Astrocyte of the cerebellum (primary cell): ENCODE results near the gene SAE1.

Experiments used
- DNase-seq: peaks from one replicate; pipeline ENCODE4 v3.0.0-alpha.2; 2011; ENCODE audit warnings: low read depth
- H3K4me3 ChIP-seq: 2 replicates; pipeline ENCODE4 v1.5.1; 2011; ENCODE audit warnings: mild to moderate bottlenecking, low read depth, low read length, moderate library complexity
- in situ Hi-C: cut with HindIII; loops from 2 replicates; pipeline ENCODE4 v1.10.0; 2017; ENCODE audit warnings: low sequenced_read_pairs
- TF ChIP-seq, protein P1 (sequence below): IDR thresholded peaks from 2 replicates; pipeline ENCODE4 v1.5.1; 2012; ENCODE audit warnings: low read length, low read depth, moderate library complexity, mild to moderate bottlenecking; ENCODE audit errors: missing control alignments

SAE1 gene

DNA sequence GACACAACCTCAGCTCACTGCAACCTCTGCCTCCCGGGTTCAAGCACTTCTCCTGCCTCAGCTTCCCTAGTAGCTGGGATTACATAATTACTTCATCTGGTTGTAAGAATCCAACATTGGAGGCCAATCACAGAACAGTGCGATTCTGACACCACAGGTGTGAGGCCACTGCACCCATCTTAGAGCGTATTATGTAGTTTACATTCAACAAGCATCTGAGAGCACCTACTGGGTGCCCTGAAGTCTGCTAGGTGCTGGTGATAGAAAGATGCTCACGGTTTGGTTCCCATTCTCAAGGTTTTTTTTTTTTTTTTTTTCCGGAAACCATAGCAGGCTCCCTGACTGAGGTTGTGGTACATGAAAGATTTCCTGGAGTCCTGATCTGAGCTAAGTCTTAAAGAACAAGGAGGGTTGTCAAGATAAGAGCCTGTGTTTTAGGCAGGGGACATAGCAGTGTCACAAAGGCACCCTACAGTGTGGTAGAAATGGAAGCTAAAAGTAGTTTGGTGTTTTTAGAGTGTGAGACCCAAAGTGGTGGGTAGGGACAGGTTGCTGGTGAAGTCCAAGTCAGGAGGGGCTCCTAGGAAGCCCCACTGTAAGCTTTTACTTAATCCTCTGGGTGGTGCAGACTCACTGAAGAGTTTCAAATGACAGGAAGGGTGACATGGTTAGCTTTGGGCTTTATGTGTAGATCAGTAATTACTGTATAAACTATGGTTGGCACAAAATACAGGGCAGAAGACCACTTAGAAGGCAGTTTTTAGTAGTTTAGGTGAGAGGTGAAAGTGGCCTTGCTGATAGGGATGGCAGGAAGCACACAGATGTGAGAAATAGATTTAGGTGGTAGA, 15.2 kb downstream of the SAE1 start:
- no peak overlapping the region for H3K4me3 ChIP-seq
- TF ChIP-seq, protein P1, sequence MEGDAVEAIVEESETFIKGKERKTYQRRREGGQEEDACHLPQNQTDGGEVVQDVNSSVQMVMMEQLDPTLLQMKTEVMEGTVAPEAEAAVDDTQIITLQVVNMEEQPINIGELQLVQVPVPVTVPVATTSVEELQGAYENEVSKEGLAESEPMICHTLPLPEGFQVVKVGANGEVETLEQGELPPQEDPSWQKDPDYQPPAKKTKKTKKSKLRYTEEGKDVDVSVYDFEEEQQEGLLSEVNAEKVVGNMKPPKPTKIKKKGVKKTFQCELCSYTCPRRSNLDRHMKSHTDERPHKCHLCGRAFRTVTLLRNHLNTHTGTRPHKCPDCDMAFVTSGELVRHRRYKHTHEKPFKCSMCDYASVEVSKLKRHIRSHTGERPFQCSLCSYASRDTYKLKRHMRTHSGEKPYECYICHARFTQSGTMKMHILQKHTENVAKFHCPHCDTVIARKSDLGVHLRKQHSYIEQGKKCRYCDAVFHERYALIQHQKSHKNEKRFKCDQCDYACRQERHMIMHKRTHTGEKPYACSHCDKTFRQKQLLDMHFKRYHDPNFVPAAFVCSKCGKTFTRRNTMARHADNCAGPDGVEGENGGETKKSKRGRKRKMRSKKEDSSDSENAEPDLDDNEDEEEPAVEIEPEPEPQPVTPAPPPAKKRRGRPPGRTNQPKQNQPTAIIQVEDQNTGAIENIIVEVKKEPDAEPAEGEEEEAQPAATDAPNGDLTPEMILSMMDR, result no peak
- in situ Hi-C loops, result no loop called here
- DNase-seq, result no peak

DNA sequence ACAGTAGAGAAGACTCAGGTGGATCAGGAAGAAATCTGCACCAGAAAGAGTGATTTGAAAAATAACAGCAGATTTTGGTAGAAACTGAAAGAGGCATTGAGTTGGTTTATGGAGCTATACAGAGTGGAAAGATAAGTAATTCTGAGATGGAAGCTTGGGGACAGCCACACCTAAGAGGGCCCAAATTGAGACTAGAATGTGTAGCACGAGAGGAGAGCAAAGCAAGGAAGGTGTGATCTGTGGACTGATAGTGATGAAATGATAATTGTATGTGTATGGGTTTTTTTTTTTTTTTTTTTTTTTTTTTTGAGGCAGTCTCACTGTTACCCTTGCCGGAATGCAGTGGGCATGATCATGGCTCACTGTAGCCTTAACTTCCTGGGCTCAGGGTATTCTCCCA, 16.3 kb downstream of the SAE1 start:
- DNase-seq, result no peak
- TF ChIP-seq, protein P1, result no peak
- in situ Hi-C loops, result no loop called here
- no peak overlapping the region for H3K4me3 ChIP-seq

DNA sequence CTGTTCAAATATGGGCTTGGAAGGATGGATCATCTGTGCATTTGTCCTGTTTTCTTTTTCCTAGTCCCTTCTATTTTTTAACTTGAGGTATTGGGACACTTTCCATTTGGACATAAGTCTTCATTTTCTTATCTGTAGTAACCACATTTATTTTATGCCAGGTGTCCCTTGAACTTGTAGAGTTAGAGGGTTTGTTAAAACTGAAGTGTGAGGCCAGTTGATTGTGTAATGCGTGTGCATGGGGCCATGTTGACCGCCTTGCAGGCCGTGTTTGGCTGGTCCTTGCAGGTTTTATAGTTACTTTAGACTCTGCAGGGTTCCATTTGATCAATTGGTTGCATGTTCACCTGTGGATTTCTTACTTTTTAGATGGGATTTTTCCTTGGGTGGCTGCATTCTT, 21.0 kb downstream of the SAE1 start:
- in situ Hi-C loops, result no loop called here
- H3K4me3 ChIP-seq, result no peak overlapping the region
- no peak for DNase-seq
- TF ChIP-seq, protein P1, result no peak

DNA sequence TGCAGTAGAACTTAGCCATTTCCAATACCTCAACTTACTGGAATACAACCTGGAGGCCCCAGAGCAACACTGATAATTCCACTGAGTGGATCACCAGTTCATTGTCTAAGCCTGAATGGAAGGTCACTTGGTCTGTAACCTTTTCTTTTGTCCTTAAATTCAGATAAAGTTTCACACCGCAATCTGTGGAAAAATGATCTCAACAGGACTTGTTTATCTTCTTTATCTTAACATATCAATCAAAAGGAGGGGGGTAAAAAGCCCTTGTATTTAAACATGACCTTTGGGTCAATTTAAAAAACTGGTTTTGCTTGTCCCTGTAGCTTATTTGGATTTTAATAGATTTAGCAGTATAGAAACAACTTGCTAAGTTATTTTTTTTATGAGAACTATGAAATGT, 21.6 kb downstream of the SAE1 start:
- TF ChIP-seq, protein P1, result no peak
- in situ Hi-C loops, result no loop called here
- DNase-seq, result no peak
- H3K4me3 ChIP-seq, result no peak overlapping the region

DNA sequence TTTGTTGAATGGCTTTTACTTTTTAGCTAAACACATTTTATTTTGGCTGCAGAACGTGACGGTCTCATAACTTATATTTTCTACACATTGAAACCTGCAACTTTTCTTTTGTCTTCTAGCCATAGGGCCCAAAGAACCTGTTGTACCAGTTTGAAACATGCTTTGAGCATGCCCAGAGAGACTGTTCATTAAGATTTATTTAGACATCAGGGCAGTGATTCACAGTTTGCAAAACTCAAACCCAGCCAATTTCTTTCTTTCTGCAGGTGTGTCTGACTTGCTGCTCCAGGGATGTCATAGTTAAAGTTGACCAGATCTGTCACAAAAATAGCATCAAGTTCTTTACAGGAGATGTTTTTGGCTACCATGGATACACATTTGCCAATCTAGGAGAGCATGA, 22.0 kb downstream of the SAE1 start:
- H3K4me3 ChIP-seq, result no peak overlapping the region
- in situ Hi-C loops, result no loop called here
- TF ChIP-seq, protein P1, result no peak
- DNase-seq, result no peak

DNA sequence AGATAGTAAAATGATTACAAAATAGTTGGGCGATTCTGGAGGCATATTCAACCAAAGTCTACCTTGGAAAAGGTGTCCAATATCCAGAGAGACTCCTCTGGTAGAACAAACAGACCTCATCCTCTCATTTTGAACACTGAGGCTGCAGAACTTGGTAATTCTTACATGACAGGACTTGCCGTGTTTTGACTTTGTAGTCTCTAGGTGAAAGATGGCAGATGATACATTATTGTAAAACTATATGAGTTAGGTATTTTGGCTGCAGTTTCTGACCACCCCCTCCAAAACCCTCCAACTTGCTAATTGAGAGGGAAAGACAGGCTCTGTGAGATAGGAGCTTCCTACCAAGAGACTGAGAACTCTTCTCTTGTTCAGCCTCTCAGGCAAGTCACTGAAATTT, 22.6 kb downstream of the SAE1 start:
- no peak for DNase-seq
- no peak overlapping the region for H3K4me3 ChIP-seq
- in situ Hi-C loops, result no loop called here
- TF ChIP-seq, protein P1, result no peak
